Astrocyte of the cerebellum (primary cell): Measurements from ENCODE around the gene MTSS2.

Experiments used
- DNase-seq: peaks from one replicate; pipeline ENCODE4 v3.0.0-alpha.2; 2011; ENCODE audit warnings: low read depth
- H3K4me3 ChIP-seq: 2 replicates; pipeline ENCODE4 v1.5.1; 2011; ENCODE audit warnings: mild to moderate bottlenecking, low read depth, low read length, moderate library complexity
- in situ Hi-C: cut with HindIII; loops from 2 replicates; pipeline ENCODE4 v1.10.0; 2017; ENCODE audit warnings: low sequenced_read_pairs
- TF ChIP-seq, protein P1 (sequence below): IDR thresholded peaks from 2 replicates; pipeline ENCODE4 v1.5.1; 2012; ENCODE audit warnings: low read length, low read depth, moderate library complexity, mild to moderate bottlenecking; ENCODE audit errors: missing control alignments

The MTSS2 gene, protein sequence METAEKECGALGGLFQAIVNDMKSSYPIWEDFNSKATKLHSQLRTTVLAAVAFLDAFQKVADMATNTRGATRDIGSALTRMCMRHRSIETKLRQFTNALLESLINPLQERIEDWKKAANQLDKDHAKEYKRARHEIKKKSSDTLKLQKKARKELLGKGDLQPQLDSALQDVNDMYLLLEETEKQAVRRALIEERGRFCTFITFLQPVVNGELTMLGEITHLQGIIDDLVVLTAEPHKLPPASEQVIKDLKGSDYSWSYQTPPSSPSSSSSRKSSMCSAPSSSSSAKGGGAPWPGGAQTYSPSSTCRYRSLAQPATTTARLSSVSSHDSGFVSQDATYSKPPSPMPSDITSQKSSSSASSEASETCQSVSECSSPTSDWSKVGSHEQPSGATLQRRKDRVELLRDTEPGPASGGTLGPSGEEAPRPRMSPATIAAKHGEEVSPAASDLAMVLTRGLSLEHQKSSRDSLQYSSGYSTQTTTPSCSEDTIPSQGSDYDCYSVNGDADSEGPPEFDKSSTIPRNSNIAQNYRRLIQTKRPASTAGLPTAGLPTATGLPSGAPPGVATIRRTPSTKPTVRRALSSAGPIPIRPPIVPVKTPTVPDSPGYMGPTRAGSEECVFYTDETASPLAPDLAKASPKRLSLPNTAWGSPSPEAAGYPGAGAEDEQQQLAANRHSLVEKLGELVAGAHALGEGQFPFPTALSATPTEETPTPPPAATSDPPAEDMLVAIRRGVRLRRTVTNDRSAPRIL

DNA sequence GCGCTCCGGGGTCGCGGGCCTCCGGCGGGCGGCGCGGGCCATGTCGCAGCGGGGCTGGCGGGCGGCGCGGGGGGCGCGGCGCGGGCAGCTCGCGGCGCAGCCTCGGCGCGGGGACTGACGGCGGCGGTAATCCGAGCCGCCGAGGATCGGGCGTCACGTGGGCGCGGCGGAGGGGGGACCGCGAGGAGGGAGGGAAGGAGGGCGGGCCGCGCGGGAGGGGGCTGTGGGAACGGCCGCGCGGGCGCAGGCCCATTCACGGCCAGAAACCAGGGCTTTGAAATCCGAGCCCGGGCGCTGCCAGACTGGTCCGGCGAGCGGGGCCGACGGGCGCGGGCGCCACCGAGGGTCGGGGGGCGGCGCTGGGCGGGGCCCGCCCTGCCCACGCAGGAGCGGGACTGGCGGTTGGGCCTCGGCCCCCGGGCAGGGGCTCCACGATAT is at the start of gene MTSS2:
TSS of gene MTSS2 (minus strand) at position 116 of the 438 bp plus-strand sequence. CDS start 262 bp downstream, outside the sequence.
- peak; percentile 63 for DNase-seq
- in situ Hi-C loops = no loop called here
- peak within 1 kb of the TSS; percentile 76 for H3K4me3 ChIP-seq
- TF ChIP-seq, protein P1, sequence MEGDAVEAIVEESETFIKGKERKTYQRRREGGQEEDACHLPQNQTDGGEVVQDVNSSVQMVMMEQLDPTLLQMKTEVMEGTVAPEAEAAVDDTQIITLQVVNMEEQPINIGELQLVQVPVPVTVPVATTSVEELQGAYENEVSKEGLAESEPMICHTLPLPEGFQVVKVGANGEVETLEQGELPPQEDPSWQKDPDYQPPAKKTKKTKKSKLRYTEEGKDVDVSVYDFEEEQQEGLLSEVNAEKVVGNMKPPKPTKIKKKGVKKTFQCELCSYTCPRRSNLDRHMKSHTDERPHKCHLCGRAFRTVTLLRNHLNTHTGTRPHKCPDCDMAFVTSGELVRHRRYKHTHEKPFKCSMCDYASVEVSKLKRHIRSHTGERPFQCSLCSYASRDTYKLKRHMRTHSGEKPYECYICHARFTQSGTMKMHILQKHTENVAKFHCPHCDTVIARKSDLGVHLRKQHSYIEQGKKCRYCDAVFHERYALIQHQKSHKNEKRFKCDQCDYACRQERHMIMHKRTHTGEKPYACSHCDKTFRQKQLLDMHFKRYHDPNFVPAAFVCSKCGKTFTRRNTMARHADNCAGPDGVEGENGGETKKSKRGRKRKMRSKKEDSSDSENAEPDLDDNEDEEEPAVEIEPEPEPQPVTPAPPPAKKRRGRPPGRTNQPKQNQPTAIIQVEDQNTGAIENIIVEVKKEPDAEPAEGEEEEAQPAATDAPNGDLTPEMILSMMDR = no peak

DNA sequence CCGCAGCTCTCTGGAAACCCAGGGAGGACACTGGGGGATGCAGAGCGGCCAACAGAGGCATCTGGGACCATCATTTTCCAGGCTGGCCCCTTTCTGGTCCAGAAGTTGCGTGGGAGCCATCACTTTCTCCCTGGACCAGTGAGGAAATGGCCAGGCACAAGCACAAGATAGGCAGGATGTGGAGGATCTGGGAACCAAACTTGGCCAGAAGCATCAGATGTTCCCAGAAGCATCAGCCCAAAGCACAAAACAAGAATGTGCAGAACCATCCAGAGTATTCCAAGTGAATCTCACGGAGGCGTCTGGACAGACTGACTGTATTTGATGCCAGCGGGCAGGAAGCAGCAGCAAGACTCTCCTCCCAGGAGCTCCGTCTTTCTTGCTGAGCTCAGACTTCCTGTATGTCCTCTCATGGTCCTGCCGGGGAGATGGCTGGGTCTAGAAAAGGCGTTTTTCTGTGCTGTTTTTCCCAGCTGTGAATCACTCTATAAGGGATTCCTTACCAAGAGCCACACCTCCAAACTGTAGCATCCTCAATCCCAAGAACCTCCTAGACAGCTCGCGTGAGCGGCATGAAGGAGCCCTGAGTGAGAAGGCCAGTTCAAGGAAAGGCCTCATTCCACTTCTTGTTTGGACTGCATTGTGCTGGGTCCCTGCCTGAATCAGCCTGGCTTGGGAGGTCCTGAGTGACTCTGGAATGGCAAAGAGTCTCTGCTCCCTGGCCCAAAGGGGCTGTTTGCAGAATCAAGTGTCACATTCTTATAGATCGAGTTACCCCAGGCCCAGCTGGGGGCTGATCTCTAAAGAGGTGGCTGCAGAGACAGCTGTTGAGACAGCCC is 49.5 kb upstream of the MTSS2 start:
- DNase-seq = no peak
- in situ Hi-C loops = no loop called here

DNA sequence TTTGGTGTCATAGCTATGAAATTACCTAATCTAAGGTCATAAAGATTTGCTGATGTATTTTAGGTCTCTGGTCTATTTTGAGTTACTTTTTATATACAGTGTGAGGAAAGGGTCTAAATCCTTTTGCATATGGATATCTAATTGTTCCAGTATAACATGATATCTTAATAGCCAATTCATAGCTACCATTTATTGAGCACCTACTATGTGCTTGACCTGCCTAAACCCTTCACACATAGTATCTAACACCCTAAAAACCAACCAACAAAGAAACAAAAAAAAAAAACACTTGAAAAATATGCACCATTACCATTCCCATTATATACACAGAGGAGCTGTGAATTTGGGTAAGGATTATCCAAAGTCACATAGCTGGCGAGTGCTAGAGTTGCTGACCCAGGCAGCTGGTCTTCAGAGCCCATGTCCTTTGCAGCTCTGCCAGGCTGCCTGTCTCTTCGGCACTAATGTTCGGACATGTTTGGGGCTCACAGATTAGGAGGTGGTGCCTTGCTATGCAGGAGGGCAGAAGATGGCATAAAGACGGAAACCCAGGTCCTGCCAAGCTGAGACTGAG is 48.8 kb upstream of the MTSS2 start:
- DNase-seq = no peak
- TF ChIP-seq, protein P1 = no peak
- no peak overlapping the region for H3K4me3 ChIP-seq
- in situ Hi-C loops = no loop called here

More for the DNA sequence above, 49.5 kb upstream of the MTSS2 start:
- TF ChIP-seq, protein P1 = no peak
- H3K4me3 ChIP-seq = no peak overlapping the region

DNA sequence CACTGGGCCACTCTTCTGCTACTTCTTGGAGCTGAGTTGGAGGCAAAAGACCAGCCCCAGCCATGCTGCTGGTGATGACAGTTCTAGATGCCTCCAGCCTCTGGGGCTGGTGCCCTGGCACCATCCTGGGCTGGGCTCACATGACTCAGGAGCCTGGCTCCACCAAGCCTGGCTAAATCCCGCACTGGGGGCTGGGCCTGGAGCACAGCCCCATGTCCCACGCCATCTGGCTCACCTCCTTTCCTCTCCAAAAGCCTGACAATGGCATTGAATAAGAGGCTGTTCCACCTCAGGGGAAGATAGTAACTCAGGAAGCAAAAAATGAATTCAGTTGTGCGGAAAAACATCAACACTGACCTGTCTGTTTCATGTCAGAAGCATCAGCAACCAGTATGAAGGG is 45.1 kb upstream of the MTSS2 start:
- TF ChIP-seq, protein P1 = no peak
- in situ Hi-C loops = no loop called here
- DNase-seq = no peak
- H3K4me3 ChIP-seq = no peak overlapping the region

DNA sequence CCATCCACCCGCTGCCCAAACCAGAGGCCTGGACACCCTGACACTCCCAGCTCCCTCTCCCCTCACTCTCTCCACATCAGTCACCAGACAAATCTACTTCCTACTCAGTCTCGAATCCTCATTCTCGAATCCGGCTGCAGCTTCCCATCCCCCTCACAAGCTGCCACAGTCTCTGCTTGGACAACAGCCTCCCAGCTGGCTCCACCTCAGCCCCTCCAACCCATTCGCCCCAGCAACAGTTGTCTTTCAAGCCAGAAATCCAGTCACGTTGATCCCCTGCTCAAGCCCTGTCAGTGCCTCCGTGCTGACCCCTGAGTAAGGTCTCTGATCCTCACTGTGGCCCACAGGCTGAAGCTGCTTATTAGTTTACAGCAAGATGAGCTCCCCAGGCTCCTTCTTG is 44.2 kb upstream of the MTSS2 start:
- in situ Hi-C loops = no loop called here
- TF ChIP-seq, protein P1 = no peak
- no peak for DNase-seq
- no peak overlapping the region for H3K4me3 ChIP-seq

DNA sequence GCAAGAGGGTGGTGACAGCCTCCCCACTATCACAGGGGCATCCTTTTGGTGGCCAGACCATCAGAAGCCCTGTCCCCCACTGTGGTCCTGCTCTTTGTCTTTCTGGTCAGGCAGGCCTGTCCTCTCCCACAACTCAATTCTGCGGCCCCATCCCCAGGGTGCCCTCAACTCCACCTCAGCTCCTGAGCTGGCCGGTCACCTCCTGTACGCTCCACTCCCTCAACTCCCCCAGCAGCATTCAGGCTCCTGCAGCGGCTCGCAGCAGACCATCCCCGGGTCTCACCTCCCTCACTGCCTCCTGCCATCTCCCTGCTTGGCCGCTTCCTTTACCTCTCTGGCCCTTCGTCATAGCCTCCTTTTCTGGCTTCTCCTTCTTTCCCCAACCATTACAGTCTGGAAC is 43.4 kb upstream of the MTSS2 start:
- no peak for DNase-seq
- no peak overlapping the region for H3K4me3 ChIP-seq
- TF ChIP-seq, protein P1 = no peak
- in situ Hi-C loops = no loop called here
